ENCODE measurements around the gene GLCE. TPM values are rescaled to one million over a fixed set of nuclear protein-coding genes. Genes with fewer than 3 reads are reported as not detected.

GLCE gene
- total and polyA plus RNA-seq, 9 of the 15 experiments (the other 6 are each of a cell fraction or from before 2014, with no cell fraction given) = 4.6 to 12.3 (median 10.6) TPM

DNA sequence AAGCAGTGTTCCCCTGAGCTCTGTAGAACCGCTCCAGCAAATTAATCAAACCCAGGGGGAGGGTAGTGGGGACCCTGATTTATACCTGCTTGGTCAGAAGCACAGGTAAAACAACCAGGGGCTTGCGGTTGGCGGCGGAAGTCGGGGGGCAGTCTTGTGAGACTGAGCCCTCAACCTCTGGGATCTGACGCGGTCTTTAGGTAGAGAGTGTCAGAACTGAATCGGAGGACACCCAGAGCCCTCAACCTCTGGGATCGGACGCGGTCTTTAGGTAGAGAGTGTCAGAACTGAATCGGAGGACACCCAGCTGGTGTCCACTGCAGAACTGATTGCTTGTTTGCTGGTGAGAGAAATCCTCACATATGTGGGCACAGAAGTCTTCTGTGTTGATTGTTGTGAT is 125.4 kb downstream of the GLCE start (continued):
- no peak for TF ChIP-seq KLF13 (tag; IDR thresholded peaks at IDR 0.05; ENCODE audit: borderline replicate concordance, low read depth)
- TF ChIP-seq, protein P1, sequence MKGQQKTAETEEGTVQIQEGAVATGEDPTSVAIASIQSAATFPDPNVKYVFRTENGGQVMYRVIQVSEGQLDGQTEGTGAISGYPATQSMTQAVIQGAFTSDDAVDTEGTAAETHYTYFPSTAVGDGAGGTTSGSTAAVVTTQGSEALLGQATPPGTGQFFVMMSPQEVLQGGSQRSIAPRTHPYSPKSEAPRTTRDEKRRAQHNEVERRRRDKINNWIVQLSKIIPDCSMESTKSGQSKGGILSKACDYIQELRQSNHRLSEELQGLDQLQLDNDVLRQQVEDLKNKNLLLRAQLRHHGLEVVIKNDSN (CRISPR knock-in tag; IDR thresholded peaks at IDR 0.05) = no peak
- TF ChIP-seq, protein P2, sequence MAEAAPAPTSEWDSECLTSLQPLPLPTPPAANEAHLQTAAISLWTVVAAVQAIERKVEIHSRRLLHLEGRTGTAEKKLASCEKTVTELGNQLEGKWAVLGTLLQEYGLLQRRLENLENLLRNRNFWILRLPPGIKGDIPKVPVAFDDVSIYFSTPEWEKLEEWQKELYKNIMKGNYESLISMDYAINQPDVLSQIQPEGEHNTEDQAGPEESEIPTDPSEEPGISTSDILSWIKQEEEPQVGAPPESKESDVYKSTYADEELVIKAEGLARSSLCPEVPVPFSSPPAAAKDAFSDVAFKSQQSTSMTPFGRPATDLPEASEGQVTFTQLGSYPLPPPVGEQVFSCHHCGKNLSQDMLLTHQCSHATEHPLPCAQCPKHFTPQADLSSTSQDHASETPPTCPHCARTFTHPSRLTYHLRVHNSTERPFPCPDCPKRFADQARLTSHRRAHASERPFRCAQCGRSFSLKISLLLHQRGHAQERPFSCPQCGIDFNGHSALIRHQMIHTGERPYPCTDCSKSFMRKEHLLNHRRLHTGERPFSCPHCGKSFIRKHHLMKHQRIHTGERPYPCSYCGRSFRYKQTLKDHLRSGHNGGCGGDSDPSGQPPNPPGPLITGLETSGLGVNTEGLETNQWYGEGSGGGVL (CRISPR knock-in tag; IDR thresholded peaks at IDR 0.05) = no peak

DNA sequence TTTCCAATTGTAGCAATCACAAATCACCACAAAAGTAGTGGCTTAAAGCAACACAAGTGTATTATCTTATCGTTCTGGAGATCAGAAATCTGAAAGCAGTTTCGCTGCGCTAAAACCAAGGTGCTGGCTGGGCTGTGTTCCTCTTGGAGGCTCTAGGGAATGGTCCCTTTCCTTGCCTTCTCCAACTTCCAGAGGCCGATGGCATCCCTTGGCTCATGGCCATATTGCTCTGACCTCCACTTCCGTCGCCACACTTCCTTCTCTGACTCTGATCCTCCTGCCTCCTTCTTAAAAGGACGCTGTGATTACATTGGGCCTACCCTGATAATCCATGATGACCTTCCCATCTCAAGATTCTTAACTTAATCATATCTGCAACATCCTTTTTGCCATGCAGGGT is 127.6 kb downstream of the GLCE start:
- FAIRE-seq = no peak
- no peak overlapping the region for H3K4me3 ChIP-seq
- ChIA-PET CTCF (ENCODE audit: low intra/inter-chr PET ratio) (no interaction called here), POLR2A (no interaction called here)
- BruUV-seq (replicated peaks) = no TSS peak
- H3K36me3 ChIP-seq (ENCODE audit: control insufficient read depth, insufficient read depth, low read length) = no peaks in the 10 kb centered on the region
- peaks cover 11 to 53% of the 10 kb centered on the region in 2 experiments for H3K27me3 ChIP-seq (ENCODE audit: control insufficient read depth in 2 of 2, insufficient read depth in 2 of 2, low read length in 2 of 2)
- 1% methylated on average over 6 of the region's 7 CpGs for WGBS (ENCODE audit: insufficient coverage, low coverage, missing lambda C conversion rate)
- TF ChIP-seq CREB1 (IDR thresholded peaks at IDR 0.05) = no peak
- no peak for TF ChIP-seq CREB1 (CRISPR knock-in tag; IDR thresholded peaks at IDR 0.05)
- no peak for TF ChIP-seq PHF21A (IDR thresholded peaks at IDR 0.05; ENCODE audit: borderline replicate concordance, low read depth)
- TF ChIP-seq ZNF274 (IDR thresholded peaks at IDR 0.05; ENCODE audit: borderline replicate concordance, low read depth, low read length) = no peak
- TF ChIP-seq, protein P3, sequence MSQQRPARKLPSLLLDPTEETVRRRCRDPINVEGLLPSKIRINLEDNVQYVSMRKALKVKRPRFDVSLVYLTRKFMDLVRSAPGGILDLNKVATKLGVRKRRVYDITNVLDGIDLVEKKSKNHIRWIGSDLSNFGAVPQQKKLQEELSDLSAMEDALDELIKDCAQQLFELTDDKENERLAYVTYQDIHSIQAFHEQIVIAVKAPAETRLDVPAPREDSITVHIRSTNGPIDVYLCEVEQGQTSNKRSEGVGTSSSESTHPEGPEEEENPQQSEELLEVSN (IDR thresholded peaks at IDR 0.05; ENCODE audit: borderline replicate concordance in 1 of 2, extremely low read depth in 1 of 2, insufficient read depth in 1 of 2, insufficient read length in 1 of 2, low read depth in 1 of 2, low read length in 1 of 2, poor library complexity in 1 of 2, severe bottlenecking in 1 of 2) = no peak
- TF ChIP-seq MYBL2 (IDR thresholded peaks at IDR 0.05; ENCODE audit: low read depth) = no peak
- TF ChIP-seq MYBL2 (CRISPR knock-in tag; IDR thresholded peaks at IDR 0.05; ENCODE audit: borderline replicate concordance) = no peak
- TF ChIP-seq ILK (tag; IDR thresholded peaks at IDR 0.05; ENCODE audit: borderline replicate concordance, low read depth) = no peak
- no peak for TF ChIP-seq EGR1 (conservative IDR thresholded peaks at IDR 0.05)
- no peak for TF ChIP-seq ZNF717 (CRISPR knock-in tag; IDR thresholded peaks at IDR 0.05)
- TF ChIP-seq FOS (IDR thresholded peaks at IDR 0.05; ENCODE audit: extremely low read depth, insufficient read length) = no peak
- TF ChIP-seq CC2D1A (IDR thresholded peaks at IDR 0.05) = no peak
- no peak for TF ChIP-seq ZNF133 (CRISPR knock-in tag; IDR thresholded peaks at IDR 0.05)
- no peak for DNase-seq (ENCODE audit: extremely low read depth in 1 of 4, low spot score in 3 of 4)
- no peak for ATAC-seq
- in situ Hi-C loops (cut with MboI) (no loop called here), intact Hi-C loops (cut with micrococcal nuclease) (no loop called here)
- no peak overlapping the region for H2AFZ ChIP-seq (ENCODE audit: low read depth, low read length)
- no peaks in the 10 kb centered on the region for H4K20me1 ChIP-seq (replicated peaks; ENCODE audit: control insufficient read depth, insufficient read depth, low read length)
- no peak overlapping the region for H3K4me2 ChIP-seq (ENCODE audit: insufficient read depth, low read length)
- H3K27ac ChIP-seq (ENCODE audit: extremely low read depth, low read depth, low read length) = no peak overlapping the region
- H3K9me3 ChIP-seq (replicated peaks; ENCODE audit: control insufficient read depth, insufficient read depth, low read depth, low read length) = no peaks in the 10 kb centered on the region
- H3K9me1 ChIP-seq (ENCODE audit: control insufficient read depth, insufficient read depth, low read length) = no peaks in the 10 kb centered on the region
- H3K4me1 ChIP-seq (replicated peaks in 1 of 2; ENCODE audit: control insufficient read depth in 2 of 2, insufficient read depth in 2 of 2, low read length in 2 of 2) = no peaks in the 10 kb centered on the region
- H3K9ac ChIP-seq (ENCODE audit: insufficient read depth in 1 of 2, low read depth in 2 of 2, low read length in 2 of 2) = no peak overlapping the region
- no peaks in the 10 kb centered on the region for H3K79me2 ChIP-seq (ENCODE audit: control insufficient read depth, insufficient read depth, low read length)
